Right lobe of liver (tissue), 4 donors: ENCODE data around the gene RFFL.

Experiments used
- POLR2A ChIP-seq: fragments of 450-650 bp; IDR thresholded peaks from one replicate; pipeline ENCODE4 v1.6.1; 2017; ENCODE audit warnings: antibody characterized with exemption, mild to moderate bottlenecking
- TF ChIP-seq, protein P1 (sequence below), 4 donors: fragments of 200-600 bp in 3 of 4; fragments of 450-650 bp in 1 of 4; IDR thresholded peaks; one replicate each; pipeline versions ENCODE4 v1.5.1 to v1.8.0; 2016 to 2022; ENCODE audit warnings: antibody characterized with exemption in 4 of 4, mild to moderate bottlenecking in 2 of 4
- donor health status: DM: no; HTN: no; CAD: no.
- donor health status: DM: no; HTN: no; CAD: no.
- donor health status: DM: no; HTN: yes; CAD: no.

DNA sequence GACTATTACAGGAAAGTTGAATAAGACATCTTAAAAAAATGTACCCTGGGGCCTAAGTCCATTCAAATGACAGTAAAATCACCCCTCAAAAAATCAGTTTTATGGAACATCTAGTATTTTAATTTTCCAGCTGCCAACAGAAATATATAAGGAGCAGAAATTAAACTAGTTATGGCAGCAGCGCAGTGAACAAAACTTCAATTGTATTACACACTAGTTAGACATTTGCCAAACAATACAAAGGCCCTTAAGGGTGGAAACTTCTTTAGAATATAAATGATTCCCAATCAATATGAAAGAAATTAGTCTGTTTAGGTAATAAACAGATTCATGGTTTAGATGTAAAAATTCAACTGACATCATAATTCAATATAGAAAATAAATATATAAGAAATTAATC is 18.1 kb upstream of the RFFL start:
- TF ChIP-seq, protein P1, sequence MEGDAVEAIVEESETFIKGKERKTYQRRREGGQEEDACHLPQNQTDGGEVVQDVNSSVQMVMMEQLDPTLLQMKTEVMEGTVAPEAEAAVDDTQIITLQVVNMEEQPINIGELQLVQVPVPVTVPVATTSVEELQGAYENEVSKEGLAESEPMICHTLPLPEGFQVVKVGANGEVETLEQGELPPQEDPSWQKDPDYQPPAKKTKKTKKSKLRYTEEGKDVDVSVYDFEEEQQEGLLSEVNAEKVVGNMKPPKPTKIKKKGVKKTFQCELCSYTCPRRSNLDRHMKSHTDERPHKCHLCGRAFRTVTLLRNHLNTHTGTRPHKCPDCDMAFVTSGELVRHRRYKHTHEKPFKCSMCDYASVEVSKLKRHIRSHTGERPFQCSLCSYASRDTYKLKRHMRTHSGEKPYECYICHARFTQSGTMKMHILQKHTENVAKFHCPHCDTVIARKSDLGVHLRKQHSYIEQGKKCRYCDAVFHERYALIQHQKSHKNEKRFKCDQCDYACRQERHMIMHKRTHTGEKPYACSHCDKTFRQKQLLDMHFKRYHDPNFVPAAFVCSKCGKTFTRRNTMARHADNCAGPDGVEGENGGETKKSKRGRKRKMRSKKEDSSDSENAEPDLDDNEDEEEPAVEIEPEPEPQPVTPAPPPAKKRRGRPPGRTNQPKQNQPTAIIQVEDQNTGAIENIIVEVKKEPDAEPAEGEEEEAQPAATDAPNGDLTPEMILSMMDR (IDR thresholded peaks at IDR 0.05), result no peak
- no peak for TF ChIP-seq POLR2A
